T-helper 2 cell treated with Interferon-gamma antibody and Interleukin-4, amounts not matched to agents 5 μg/mL and 100 μg/mL, for 36 hours (primary cell): ENCODE measurements around the gene HMX1.

Experiments
- DNase-seq: peaks from one replicate; pipeline ENCODE4 v3.0.0; 2021; ENCODE audit warnings: low spot score
- H3K27ac Mint-ChIP-seq: one replicate; pipeline ENCODE4 v1.8.0; 2021; ENCODE audit warnings: mild to moderate bottlenecking, mixed read lengths
- H3K27me3 Mint-ChIP-seq: one replicate; pipeline ENCODE4 v1.8.0; 2021; ENCODE audit warnings: low read depth, mixed read lengths
- H3K36me3 Mint-ChIP-seq: one replicate; pipeline ENCODE4 v1.8.0; 2021; ENCODE audit warnings: low read depth, mixed read lengths
- H3K4me1 Mint-ChIP-seq: one replicate; pipeline ENCODE4 v1.8.0; 2021; ENCODE audit warnings: low read depth, mixed read lengths
- H3K4me3 Mint-ChIP-seq: one replicate; pipeline ENCODE4 v1.8.0; 2022; ENCODE audit warnings: mild to moderate bottlenecking, moderate library complexity, mixed read lengths
- H3K9me3 Mint-ChIP-seq: one replicate; pipeline ENCODE4 v1.8.0; 2021; ENCODE audit warnings: mixed read lengths

The HMX1 gene

DNA sequence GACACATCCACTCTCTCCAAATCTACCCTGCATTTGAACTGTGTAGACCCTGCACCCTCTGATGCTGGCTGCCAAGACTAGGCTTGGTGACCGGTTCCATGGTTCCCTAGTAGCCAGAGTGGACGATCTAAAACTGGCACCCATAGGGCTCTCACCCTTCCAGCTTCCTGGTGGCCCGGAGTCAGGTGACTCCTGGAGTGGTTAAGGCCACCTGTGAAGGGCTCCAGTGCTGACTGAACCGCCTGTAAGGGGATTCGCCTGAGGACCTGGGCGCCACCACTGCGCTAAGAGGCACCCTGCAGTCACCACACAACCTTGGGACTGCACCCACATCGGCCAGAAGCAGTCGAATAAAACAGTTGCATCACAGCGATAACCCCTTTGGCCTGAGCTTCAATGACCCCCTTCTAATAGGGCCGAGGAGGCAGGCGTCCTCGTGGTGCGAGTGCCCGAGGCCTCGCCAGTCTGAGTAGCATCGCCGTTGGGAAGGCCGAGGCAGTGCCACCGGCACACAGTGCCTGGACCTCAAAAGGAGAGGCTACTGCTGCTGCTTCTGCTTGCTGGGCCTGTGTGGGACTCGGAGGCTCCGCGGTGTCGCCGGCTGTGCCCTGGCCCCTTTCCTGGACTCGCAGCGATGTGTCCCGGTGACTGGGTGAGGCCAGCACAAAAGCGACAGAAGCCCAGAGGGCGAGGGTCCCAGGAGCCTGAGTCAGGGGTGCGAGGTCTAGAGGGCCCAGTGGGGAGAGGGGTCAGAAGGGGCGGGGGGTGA is 6.5 kb downstream of the HMX1 start:
- H3K27ac Mint-ChIP-seq, result no peak overlapping the region
- peaks cover 70% of the 10 kb centered on the region for H3K27me3 Mint-ChIP-seq
- H3K4me1 Mint-ChIP-seq, result peaks cover 2% of the 10 kb centered on the region
- H3K4me3 Mint-ChIP-seq, result no peak overlapping the region
- H3K36me3 Mint-ChIP-seq, result no peaks in the 10 kb centered on the region
- no peak for DNase-seq
- no peaks in the 10 kb centered on the region for H3K9me3 Mint-ChIP-seq

DNA sequence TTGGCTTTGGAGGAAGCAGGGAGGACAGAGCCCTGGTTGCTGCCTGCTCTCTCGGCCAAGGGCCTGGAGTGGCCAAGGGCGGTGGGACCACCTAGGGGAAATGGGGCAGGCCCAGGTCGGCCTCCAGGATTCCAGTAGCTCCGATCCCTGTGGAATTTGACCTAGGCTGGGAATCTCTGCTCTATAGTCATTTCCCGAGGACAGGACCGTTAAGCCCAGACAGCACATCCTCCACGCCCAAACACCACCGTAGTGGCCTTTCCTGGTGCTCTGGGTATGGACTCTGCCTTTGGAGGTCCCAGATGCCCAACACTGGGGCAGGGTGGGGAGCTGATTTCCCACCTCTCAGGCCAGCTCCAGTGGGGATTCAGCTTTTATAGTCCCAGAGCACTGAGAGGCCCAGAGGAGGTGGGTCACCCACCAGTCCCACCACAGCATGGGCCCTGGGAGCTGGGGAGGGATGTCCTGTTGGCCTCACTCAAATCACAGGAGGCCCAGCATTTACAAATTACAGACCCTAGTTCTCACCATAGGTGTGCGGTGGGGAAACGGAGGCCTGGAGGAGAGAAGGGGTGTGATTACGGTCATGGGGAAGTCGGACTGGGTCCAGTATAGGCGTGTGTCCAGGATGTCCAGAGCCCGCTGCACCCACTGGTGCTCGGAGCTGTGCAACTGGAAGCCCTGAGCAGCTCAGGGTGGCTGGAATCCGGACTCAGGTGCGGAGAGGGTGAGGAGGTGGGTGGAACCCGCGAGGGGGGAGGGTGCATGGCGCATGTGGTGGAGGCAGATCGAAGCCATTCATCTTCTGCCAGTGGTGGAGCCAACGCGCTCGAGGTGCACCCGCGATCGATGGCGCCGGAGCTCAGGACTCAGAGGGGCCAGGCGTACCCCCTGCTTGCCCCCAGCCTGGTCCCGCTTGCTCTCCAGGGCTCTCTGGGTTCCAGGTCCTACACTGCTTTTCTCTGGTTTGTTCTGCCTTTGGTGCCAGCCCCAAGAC is 7.7 kb downstream of the HMX1 start:
- Mint-ChIP-seq H3K27ac (no peak overlapping the region), H3K4me3 (no peak overlapping the region), H3K36me3 (no peaks in the 10 kb centered on the region), H3K4me1 (peaks cover 2% of the 10 kb centered on the region), H3K27me3 (peaks cover 68% of the 10 kb centered on the region), H3K9me3 (no peaks in the 10 kb centered on the region)
- DNase-seq, result no peak

DNA sequence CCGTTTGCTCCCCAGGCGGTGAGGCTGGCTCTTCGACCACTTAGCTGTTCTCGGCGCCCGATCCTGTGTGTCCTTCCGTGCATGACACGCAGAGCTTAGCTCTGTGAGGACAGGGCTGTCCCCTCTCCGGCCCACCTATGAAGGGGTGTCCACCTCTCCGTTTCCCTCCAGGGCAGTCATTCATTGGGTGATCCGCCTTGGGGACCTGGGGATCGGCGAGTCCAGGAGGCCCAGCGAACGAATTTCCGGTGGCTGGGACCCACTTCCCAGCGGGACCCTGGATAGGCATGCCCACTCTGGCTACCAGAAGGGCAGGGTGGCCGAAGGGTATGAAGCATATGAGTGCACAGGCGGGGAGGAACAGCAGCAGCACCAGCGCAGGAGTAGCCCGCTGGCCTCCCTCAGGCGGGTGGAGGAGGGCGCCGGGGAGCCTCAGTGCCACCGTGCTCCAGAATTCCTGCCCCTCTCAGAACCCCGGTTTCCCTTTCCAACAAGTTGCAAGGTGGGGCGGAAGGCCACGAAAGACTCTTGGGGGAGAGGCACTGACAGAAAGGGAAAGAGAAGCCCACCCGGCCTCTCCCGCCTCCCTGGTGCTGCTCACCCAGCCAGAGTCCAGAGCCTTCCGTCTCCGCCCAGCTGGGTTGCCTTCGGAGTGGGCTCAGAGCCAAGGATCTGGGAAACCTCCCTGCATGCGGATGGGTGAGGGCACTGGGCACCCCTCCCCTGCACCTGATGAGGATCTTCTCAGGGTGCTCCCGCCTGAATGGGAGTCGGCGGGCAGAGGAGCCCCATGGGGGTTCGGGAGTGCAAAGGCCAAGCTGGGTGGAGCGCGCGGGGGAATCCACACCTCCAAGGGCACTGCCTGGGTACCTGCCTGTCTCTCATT is 8.6 kb downstream of the HMX1 start:
- Mint-ChIP-seq H3K27ac (no peak overlapping the region), H3K4me3 (no peak overlapping the region), H3K4me1 (peaks cover 3% of the 10 kb centered on the region), H3K9me3 (no peaks in the 10 kb centered on the region), H3K27me3 (peaks cover 67% of the 10 kb centered on the region), H3K36me3 (no peaks in the 10 kb centered on the region)
- DNase-seq, result no peak

DNA sequence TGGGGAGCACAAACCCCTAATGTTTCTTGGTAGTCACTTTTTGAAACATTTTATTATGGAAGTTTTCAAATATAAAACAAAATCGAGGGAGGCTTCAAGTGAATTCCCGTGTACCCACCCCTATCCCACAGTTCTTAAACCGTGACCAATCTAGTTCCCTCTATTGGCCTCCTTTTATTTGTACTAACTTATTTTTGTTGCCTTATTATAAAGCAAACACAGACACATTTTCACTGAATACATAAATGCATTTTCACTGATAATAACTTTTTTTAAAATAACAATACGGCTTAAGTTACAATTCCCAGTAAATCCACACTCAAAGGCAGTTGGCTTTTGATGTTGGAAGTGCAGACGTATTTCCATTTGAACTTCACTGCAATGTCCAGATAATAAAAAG is 9.3 kb downstream of the HMX1 start:
- H3K4me1 Mint-ChIP-seq, result peaks cover 3% of the 10 kb centered on the region
- H3K27me3 Mint-ChIP-seq, result peaks cover 73% of the 10 kb centered on the region
- H3K4me3 Mint-ChIP-seq, result no peak overlapping the region

DNA sequence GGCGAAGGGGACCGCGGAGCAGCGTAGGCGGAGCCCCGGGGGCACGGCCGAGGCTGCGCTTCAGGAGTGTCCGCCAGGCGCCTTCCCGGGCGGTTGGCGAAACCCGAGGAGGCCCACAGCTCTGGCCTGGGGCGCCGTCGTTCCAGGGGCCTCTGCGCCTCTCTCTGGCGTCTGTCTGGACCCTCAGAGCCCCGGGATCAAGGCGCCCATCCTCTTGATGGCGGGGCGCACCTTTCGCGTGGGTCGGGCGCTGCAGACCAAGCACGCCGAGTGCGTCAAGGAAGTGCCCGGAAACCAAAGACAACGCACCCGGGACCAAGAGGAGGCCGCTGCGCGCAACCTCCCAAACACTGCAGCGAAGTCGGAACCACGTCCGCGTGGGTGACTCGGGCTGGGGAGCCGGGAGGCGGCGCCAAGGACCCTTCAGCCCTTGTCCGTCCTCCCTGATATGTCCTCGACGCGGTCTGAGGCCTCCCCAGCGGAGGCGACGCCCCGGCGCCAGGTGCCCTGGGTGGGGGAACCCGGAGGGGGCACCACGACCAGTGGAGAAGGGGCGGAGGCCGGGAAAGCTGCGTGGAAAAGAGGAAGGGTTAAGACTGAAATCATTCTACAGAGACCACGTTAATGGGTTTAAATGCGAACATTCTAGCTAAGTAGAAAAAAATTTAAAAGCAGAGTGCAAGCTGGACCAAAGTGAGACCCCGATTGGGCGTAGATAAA is 9.9 kb downstream of the HMX1 start:
- H3K4me1 Mint-ChIP-seq, result peaks cover 3% of the 10 kb centered on the region
- DNase-seq, result no peak
- no peak overlapping the region for H3K27ac Mint-ChIP-seq
- no peaks in the 10 kb centered on the region for H3K9me3 Mint-ChIP-seq
- H3K4me3 Mint-ChIP-seq, result no peak overlapping the region
- no peaks in the 10 kb centered on the region for H3K36me3 Mint-ChIP-seq
- H3K27me3 Mint-ChIP-seq, result peaks cover 73% of the 10 kb centered on the region

More for the DNA sequence above, 9.3 kb downstream of the HMX1 start:
- no peaks in the 10 kb centered on the region for H3K36me3 Mint-ChIP-seq
- no peak for DNase-seq
- no peak overlapping the region for H3K27ac Mint-ChIP-seq
- no peaks in the 10 kb centered on the region for H3K9me3 Mint-ChIP-seq

DNA sequence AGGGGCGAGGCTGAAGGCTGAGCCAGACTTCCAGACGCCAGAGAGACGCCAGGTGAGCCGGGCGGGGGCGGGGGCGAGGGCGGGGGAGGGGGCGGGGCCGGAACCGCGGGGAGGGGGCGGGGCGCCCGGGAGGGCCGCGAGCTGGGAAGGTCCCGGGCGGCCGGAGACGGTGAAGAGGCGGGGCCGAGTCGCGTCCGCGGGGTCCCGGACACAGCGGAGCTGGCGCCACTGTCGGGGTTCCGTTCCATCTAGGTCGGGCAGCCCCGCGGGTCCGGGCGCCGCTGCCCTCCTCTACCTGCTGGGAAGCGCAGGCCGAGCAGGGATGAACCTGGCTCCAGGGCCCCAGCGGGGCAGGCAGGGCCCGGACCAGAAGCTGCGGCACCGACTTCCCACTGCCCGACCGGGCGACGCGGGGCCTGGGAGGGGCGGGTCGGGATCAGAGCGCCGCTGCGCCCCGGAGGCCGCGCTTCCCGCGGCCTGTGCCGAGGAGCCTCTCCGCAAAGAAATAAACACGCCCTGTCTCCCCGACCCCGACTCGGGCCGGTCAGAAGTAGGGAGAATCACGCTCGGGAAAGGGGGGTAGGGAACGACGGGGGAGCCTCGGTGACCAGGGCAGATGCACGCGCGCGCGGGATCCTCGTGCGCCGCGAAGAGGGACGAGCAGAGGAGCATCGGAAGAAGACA is 10.6 kb downstream of the HMX1 start:
- Mint-ChIP-seq H3K27me3 (peaks cover 73% of the 10 kb centered on the region), H3K36me3 (peaks cover 1% of the 10 kb centered on the region), H3K4me1 (peaks cover 8% of the 10 kb centered on the region), H3K9me3 (no peaks in the 10 kb centered on the region), H3K27ac (no peak overlapping the region), H3K4me3 (no peak overlapping the region)
- no peak for DNase-seq

DNA sequence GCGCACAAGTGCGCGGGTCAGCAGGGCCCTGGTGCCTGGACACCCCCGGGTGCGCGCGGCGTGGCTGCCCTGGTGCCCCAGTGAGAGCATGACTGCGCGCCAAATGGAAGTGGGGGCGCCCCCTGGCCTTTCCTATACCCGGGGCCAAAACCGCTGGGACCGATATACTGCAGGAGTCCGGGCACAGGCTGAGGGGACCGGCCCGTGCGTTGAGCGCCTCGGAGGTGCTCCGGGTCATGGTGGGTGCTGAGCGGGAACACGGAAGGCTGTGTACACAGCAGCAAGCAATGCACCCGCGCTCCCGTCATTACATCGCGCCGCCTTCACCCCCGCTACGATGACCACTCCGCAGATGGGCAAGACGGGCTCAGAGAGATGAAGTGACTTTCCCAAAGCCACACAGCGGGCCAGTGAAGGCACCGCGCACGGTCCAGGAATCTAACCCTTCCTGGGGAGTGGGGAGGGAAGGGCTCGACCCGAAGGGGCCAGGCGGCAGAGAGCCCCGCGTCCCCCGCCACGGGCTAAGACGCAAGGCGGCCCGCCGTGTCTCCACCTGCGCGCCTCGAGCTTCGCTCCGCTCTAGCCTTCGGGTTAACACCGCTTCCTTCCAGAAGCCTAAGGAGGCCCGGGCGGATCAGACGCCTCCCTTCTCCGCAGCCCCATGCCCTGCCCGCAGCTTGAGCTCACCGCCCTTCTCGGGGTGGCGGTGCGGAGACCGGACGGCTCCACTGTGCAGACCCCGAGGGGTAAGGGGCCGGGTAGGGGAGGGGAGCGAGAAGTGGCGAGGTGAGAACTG is 11.3 kb downstream of the HMX1 start:
- Mint-ChIP-seq H3K27ac (peak overlapping the region; percentile 45), H3K9me3 (no peaks in the 10 kb centered on the region), H3K36me3 (peaks cover 1% of the 10 kb centered on the region), H3K27me3 (peaks cover 74% of the 10 kb centered on the region), H3K4me1 (peaks cover 9% of the 10 kb centered on the region), H3K4me3 (no peak overlapping the region)
- no peak for DNase-seq

DNA sequence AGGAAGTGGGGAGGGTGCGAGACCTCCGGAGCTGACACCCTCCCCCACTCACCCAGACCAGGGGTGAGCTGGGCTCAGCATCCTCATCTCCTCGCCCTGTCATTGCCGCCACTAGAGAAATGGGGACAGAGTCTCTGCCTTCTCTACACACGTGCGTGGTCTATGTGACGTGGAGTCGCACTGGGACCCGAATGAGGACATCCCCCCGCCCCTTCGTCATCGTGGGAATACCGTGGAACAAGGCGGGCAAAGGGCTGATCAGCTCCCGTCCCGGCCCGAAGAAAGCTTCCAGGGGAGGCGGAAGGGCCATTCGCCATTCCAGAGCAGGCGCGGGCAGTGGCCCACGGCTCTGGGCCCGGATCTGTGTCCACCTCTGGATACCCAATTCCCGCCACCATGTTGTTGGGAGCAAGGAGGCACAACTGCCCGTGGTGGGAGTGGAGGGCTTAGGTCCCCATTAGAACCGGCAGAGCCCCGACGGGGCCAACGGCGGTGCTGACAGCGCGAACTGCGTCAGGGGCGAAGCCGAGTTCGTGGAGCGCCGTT is 12.0 kb downstream of the HMX1 start:
- H3K4me3 Mint-ChIP-seq, result no peak overlapping the region
- no peaks in the 10 kb centered on the region for H3K9me3 Mint-ChIP-seq
- DNase-seq, result no peak
- peaks cover 75% of the 10 kb centered on the region for H3K27me3 Mint-ChIP-seq
- H3K36me3 Mint-ChIP-seq, result peaks cover 1% of the 10 kb centered on the region
- peaks cover 9% of the 10 kb centered on the region for H3K4me1 Mint-ChIP-seq
- H3K27ac Mint-ChIP-seq, result no peak overlapping the region

DNA sequence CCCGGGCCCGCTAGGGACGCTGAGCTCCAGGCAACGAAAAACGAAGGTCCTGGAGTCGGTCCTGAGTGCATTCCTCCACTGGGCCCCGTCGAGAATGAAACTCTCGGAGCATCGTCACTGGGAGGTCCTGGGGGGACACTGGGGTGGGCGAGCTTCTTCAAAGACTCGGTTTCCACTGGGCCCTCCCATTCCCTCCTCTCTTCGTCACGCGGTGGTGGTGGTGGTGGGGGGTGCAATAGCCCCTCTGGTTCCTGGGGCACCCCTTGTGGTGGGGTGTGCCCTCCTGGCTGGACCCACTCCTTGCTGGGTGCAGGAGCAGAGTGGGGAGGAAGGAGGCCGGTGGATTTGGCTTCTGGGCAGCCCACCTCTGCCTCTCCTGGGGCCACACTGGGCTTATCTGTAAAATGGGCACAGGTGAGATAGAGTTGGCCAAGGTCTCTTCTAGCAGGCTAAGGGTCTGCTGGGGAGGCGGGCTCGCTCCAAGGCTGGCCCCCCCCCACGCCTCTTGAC is 12.9 kb downstream of the HMX1 start:
- Mint-ChIP-seq H3K27me3 (peaks cover 70% of the 10 kb centered on the region), H3K9me3 (no peaks in the 10 kb centered on the region), H3K4me1 (peaks cover 9% of the 10 kb centered on the region), H3K4me3 (no peak overlapping the region), H3K27ac (no peak overlapping the region), H3K36me3 (peaks cover 1% of the 10 kb centered on the region)
- no peak for DNase-seq

DNA sequence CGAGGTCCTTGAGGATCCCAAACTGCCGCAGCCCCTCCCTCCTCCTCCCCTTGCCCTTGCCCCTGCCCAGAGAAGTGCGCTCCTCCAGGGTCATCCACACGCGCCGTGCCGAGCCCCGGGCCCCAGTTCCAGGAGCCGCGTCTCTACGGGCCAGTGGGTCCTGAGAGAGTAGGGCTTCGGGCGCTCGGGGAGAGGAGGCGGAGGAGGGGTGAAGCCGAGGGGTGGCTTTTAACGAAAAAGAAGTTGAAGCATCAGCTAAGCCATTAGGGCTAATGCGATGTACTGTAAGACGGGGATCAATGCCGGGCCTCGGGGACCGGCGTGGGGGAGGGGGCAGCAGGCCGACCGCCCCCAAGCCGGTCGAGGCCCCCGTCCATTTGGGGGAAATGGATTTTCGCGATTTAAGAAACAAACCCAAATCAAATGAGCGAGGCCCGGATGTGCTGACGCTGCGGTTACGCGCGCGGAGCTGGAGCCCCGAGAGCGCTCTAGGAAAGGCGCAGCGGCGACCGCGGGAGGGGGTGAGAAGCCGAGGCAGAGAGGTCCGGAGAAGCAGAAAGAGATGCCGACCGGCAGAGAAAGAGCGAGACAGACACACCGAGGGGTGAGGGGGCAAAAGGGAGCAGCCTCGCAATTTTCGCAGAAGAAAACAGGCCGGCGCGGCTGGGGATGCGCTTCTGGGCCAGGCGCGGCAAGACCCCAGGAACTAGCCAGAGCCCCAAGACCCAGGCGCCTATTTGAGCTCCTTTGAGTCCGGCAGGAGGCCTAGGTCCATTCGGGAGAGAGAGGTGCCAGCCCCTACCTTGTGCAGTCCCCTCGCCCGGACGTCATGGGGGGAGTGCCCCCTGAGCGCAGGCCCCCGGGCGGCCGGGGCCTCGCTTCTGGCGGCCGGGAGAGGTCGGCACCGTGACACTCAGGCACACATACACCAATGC is 13.6 kb downstream of the HMX1 start:
- no peak for DNase-seq
- Mint-ChIP-seq H3K27me3 (peaks cover 71% of the 10 kb centered on the region), H3K4me1 (peaks cover 9% of the 10 kb centered on the region), H3K9me3 (no peaks in the 10 kb centered on the region), H3K27ac (no peak overlapping the region), H3K36me3 (peaks cover 1% of the 10 kb centered on the region), H3K4me3 (peak overlapping the region; percentile 38)
